Kidney (tissue), 14 donors: ENCODE measurements around the gene ACER1. TPM values are rescaled to one million over a fixed set of nuclear protein-coding genes. Genes with fewer than 3 reads are reported as not detected.

Experiments
- DNase-seq, 5 donors: peaks; one replicate each; pipeline ENCODE4 v3.0.0-alpha.2; 2013 to 2020
- FAIRE-seq: peaks from 2 replicates; lab custom pipeline; 2012; peaks lifted over from hg19 to GRCh38; lab: Jason Lieb, UNC
- H3K27ac ChIP-seq, 2 donors: one replicate each; pipeline ENCODE4 v1.7.0; 2013; ENCODE audit warnings: low read depth in 2 of 2, low read length in 2 of 2, inconsistent platforms in 1 of 2
- H3K27me3 ChIP-seq: one replicate; pipeline ENCODE4 v1.7.1; 2013; ENCODE audit warnings: low read length, inconsistent platforms; ENCODE audit not compliant: control insufficient read depth, insufficient read depth
- H3K36me3 ChIP-seq, 3 donors: one replicate each; pipeline versions ENCODE4 v1.7.0 to v1.7.1; 2013; ENCODE audit warnings: low read length in 3 of 3, control low read depth in 1 of 3, inconsistent platforms in 1 of 3; ENCODE audit not compliant: insufficient read depth in 3 of 3, control insufficient read depth in 2 of 3
- H3K4me1 ChIP-seq, 3 donors: one replicate each; pipeline versions ENCODE4 v1.7.0 to v1.7.1; 2013; ENCODE audit warnings: low read length in 3 of 3, inconsistent platforms in 1 of 3, low read depth in 1 of 3; ENCODE audit not compliant: control insufficient read depth in 2 of 3, insufficient read depth in 2 of 3
- H3K4me3 ChIP-seq, 3 donors: one replicate each; pipeline versions ENCODE4 v1.7.0 to v1.8.1; 2013; ENCODE audit warnings: low read length in 3 of 3, control low read depth in 1 of 3, inconsistent platforms in 1 of 3
- H3K9ac ChIP-seq, 3 donors: one replicate each; pipeline versions ENCODE4 v1.7.0 to v1.7.1; 2013; ENCODE audit warnings: low read length in 3 of 3, control low read depth in 1 of 3, inconsistent platforms in 1 of 3
- H3K9me3 ChIP-seq, 3 donors: one replicate each; pipeline versions ENCODE4 v1.7.0 to v1.7.1; 2013; ENCODE audit warnings: low read length in 3 of 3, control low read depth in 1 of 3, inconsistent platforms in 1 of 3; ENCODE audit not compliant: control insufficient read depth in 2 of 3, insufficient read depth in 1 of 3
- CTCF ChIP-seq: IDR thresholded peaks from 3 replicates; pipeline ENCODE4 v1.5.1; 2012; ENCODE audit warnings: mild to moderate bottlenecking, moderate library complexity, borderline replicate concordance; ENCODE audit not compliant: insufficient read depth; ENCODE audit errors: extremely low read depth
- intact Hi-C: fragments of 100-400 bp; cut with DNase I; formaldehyde crosslinking; loops from one replicate; pipeline ENCODE4 v1.11.1; 2022
- polyA plus RNA-seq: library from polyadenylated mRNA; stranded (reverse); fragments of 350-450 nt; fragmentation: Illumina TruSeq; extraction: RNeasy Lipid Tissue Mini Kit (QIAGEN cat#74804); gene quantifications from one replicate; pipeline ENCODE4 v1.2.3, GENCODE V29; 2014; ENCODE audit warnings: low read depth, low replicate concordance; ENCODE audit not compliant: insufficient read depth
- total RNA-seq: library from RNA; stranded (reverse); fragmentation: NEBNext Ultra II Directional; extraction: Animal tissue kit (Norgen Biotek cat#: 25700); gene quantifications from one replicate; pipeline ENCODE4 v1.2.1, GENCODE V29; 2021
- donor health status: control.
- donor health status: control.
- donor health status: control.
- donor health status: control.
- donor health status: control.
- donor health status: DM: yes; HTN: yes; CAD: no.
- donor health status: Normal renal cell carcinoma (clear cell type).

ACER1 gene
- total and polyA plus RNA-seq, 2 donors from 2014 or later = not detected

GRCh38 chr19:6259312-6259861 lies 74.0 kb downstream of the ACER1 start:
- Histone ChIP-seq H3K9ac (no peak overlapping the region), H3K4me3 (no peak overlapping the region), H3K9me3 (no peaks in the 10 kb centered on the region), H3K27me3 (no peaks in the 10 kb centered on the region), H3K36me3 (peaks cover 0 to 18% (median 12%) of the 10 kb centered on the region in 3 donors), H3K27ac (no peak overlapping the region), H3K4me1 (no peaks in the 10 kb centered on the region)
- FAIRE-seq (no peak), DNase-seq (no peak)
- TF ChIP-seq CTCF = no peak
- intact Hi-C loops = no loop called here

GRCh38 chr19:6258812-6259311 lies 74.5 kb downstream of the ACER1 start:
- Histone ChIP-seq H3K36me3 (peaks cover 0 to 18% (median 12%) of the 10 kb centered on the region in 3 donors), H3K4me3 (no peak overlapping the region), H3K9ac (no peak overlapping the region), H3K27ac (no peak overlapping the region), H3K9me3 (no peaks in the 10 kb centered on the region), H3K27me3 (no peaks in the 10 kb centered on the region), H3K4me1 (peaks cover 0 to 2% (median 0%) of the 10 kb centered on the region in 3 donors)
- no peak for TF ChIP-seq CTCF
- intact Hi-C loops = no loop called here
- no peak for FAIRE-seq
- no peak for DNase-seq

Other genes starting within 250 kb of the ACER1 start
- gene RFX2, start 223.1 kb downstream of the ACER1 start, total RNA-seq = 12.6 TPM
- gene RFX2, start 223.1 kb downstream of the ACER1 start, polyA plus RNA-seq = 4.6 TPM
- gene ACSBG2, start 197.9 kb downstream of the ACER1 start, total RNA-seq = not detected
- gene ACSBG2, start 197.9 kb downstream of the ACER1 start, polyA plus RNA-seq = 2.1 TPM
- gene MLLT1, start 53.6 kb downstream of the ACER1 start, total RNA-seq = 53.2 TPM
- 32.0 TPM for gene MLLT1, start 53.6 kb downstream of the ACER1 start, polyA plus RNA-seq
- gene CLPP, start 27.9 kb upstream of the ACER1 start, total RNA-seq = 63.7 TPM
- gene CLPP, start 27.9 kb upstream of the ACER1 start, polyA plus RNA-seq = 104 TPM
- gene ALKBH7, start 39.2 kb upstream of the ACER1 start, total RNA-seq = 70.3 TPM
- 175 TPM for gene ALKBH7, start 39.2 kb upstream of the ACER1 start, polyA plus RNA-seq
- gene PSPN, start 42.3 kb upstream of the ACER1 start, total RNA-seq = 2.0 TPM
- gene PSPN, start 42.3 kb upstream of the ACER1 start, polyA plus RNA-seq = 1.9 TPM
- gene GTF2F1, start 59.6 kb upstream of the ACER1 start, total RNA-seq = 61.7 TPM
- gene GTF2F1, start 59.6 kb upstream of the ACER1 start, polyA plus RNA-seq = 44.1 TPM
- gene KHSRP, start 91.2 kb upstream of the ACER1 start, total RNA-seq = 175 TPM
- gene KHSRP, start 91.2 kb upstream of the ACER1 start, polyA plus RNA-seq = 52.9 TPM
- gene SLC25A41, start 100.2 kb upstream of the ACER1 start, total RNA-seq = 0.28 TPM
- gene SLC25A41, start 100.2 kb upstream of the ACER1 start, polyA plus RNA-seq = 0.69 TPM
- gene SLC25A23, start 126.2 kb upstream of the ACER1 start, total RNA-seq = 76.6 TPM
- gene SLC25A23, start 126.2 kb upstream of the ACER1 start, polyA plus RNA-seq = 69.2 TPM
- 58.2 TPM for gene CRB3, start 130.7 kb upstream of the ACER1 start, total RNA-seq
- gene CRB3, start 130.7 kb upstream of the ACER1 start, polyA plus RNA-seq = 51.9 TPM
- gene DENND1C, start 148.2 kb upstream of the ACER1 start, total RNA-seq = 8.2 TPM
- 2.6 TPM for gene DENND1C, start 148.2 kb upstream of the ACER1 start, polyA plus RNA-seq
- 4.4 TPM for gene TUBB4A, start 168.7 kb upstream of the ACER1 start, total RNA-seq
- gene TUBB4A, start 168.7 kb upstream of the ACER1 start, polyA plus RNA-seq = 11.3 TPM
- 1.1 TPM for gene TNFSF9, start 197.4 kb upstream of the ACER1 start, total RNA-seq
- 0.62 TPM for gene TNFSF9, start 197.4 kb upstream of the ACER1 start, polyA plus RNA-seq